ENCODE measurements around the gene PIN4. TPM values are rescaled to one million over a fixed set of nuclear protein-coding genes. Genes with fewer than 3 reads are reported as not detected.

Gene PIN4
- total RNA-seq, 1 experiment from 2014 or later: 11.5 TPM

DNA sequence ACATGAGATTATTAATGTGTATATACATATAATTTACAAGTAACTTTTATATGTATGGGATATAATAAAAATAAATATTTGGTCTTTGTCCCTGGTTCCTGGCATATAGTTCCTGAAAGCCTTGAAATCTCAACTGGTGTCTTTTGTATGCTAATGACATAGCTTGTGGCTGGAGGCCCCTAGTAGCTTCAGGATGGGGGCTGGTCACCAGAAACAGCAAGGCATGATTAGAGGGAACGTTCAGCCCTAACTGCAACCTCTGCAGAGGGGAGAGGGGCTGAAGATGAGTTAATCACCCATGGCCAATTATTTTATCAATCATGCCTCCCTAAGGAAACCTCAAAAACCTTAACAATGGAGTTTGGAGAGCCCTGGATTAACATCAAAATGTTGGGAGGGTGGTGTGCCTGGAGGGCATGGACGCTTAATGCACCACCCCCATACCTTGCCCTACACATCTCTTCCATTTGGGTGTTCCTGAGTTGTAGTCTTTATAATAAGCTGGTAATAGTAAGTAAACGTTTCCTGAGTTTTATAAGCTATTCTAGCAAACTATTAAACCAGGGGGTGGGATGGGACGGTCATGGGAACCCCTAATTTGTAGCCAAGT, 21.3 kb downstream of the PIN4 start:
- Histone ChIP-seq H3K27me3 (ENCODE audit: control insufficient read depth, insufficient read depth, low read length) (no peaks in the 10 kb centered on the region), H3K9me3 (ENCODE audit: control insufficient read depth, insufficient read depth, low read depth, low read length) (no peaks in the 10 kb centered on the region), H3K4me3 (ENCODE audit: low read depth in 2 of 2, low read length in 2 of 2) (no peak overlapping the region), H3K36me3 (ENCODE audit: control insufficient read depth, insufficient read depth, low read length) (peaks cover 5% of the 10 kb centered on the region), H3K4me1 (ENCODE audit: control insufficient read depth, insufficient read depth, low read length) (no peaks in the 10 kb centered on the region; the same call in 1 of the 2 replicates), H3K27ac (ENCODE audit: low read length) (no peak overlapping the region)
- ChIA-PET CTCF (no interaction called here), POLR2A (no interaction called here)
- ATAC-seq: no peak
- no TSS peak for BruUV-seq (replicated peaks)
- intact Hi-C loops (cut with micrococcal nuclease; ENCODE audit: unreplicated experiment) (no loop called here), in situ Hi-C loops (cut with HindIII; ENCODE audit: low pct_unique_long_range_greater_than_20kb, low sequenced_read_pairs) (no loop called here)
- no peak for TF ChIP-seq POLR2AphosphoS5 (IDR thresholded peaks at IDR 0.05; ENCODE audit: low read depth, low read length)
- TF ChIP-seq, protein P1, sequence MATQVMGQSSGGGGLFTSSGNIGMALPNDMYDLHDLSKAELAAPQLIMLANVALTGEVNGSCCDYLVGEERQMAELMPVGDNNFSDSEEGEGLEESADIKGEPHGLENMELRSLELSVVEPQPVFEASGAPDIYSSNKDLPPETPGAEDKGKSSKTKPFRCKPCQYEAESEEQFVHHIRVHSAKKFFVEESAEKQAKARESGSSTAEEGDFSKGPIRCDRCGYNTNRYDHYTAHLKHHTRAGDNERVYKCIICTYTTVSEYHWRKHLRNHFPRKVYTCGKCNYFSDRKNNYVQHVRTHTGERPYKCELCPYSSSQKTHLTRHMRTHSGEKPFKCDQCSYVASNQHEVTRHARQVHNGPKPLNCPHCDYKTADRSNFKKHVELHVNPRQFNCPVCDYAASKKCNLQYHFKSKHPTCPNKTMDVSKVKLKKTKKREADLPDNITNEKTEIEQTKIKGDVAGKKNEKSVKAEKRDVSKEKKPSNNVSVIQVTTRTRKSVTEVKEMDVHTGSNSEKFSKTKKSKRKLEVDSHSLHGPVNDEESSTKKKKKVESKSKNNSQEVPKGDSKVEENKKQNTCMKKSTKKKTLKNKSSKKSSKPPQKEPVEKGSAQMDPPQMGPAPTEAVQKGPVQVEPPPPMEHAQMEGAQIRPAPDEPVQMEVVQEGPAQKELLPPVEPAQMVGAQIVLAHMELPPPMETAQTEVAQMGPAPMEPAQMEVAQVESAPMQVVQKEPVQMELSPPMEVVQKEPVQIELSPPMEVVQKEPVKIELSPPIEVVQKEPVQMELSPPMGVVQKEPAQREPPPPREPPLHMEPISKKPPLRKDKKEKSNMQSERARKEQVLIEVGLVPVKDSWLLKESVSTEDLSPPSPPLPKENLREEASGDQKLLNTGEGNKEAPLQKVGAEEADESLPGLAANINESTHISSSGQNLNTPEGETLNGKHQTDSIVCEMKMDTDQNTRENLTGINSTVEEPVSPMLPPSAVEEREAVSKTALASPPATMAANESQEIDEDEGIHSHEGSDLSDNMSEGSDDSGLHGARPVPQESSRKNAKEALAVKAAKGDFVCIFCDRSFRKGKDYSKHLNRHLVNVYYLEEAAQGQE (IDR thresholded peaks at IDR 0.05; ENCODE audit: insufficient read depth in 1 of 2, low read depth in 2 of 2, low read length in 1 of 2): no peak
- no peak for TF ChIP-seq TCF7L2 (IDR thresholded peaks at IDR 0.05; ENCODE audit: low read depth, low read length)
- no peak for TF ChIP-seq SIN3A (IDR thresholded peaks at IDR 0.05; ENCODE audit: borderline replicate concordance, insufficient read depth, low read depth, low read length)
- TF ChIP-seq, protein P2, sequence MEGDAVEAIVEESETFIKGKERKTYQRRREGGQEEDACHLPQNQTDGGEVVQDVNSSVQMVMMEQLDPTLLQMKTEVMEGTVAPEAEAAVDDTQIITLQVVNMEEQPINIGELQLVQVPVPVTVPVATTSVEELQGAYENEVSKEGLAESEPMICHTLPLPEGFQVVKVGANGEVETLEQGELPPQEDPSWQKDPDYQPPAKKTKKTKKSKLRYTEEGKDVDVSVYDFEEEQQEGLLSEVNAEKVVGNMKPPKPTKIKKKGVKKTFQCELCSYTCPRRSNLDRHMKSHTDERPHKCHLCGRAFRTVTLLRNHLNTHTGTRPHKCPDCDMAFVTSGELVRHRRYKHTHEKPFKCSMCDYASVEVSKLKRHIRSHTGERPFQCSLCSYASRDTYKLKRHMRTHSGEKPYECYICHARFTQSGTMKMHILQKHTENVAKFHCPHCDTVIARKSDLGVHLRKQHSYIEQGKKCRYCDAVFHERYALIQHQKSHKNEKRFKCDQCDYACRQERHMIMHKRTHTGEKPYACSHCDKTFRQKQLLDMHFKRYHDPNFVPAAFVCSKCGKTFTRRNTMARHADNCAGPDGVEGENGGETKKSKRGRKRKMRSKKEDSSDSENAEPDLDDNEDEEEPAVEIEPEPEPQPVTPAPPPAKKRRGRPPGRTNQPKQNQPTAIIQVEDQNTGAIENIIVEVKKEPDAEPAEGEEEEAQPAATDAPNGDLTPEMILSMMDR (IDR thresholded peaks at IDR 0.05): no peak
- DNase-seq (ENCODE audit: low read depth, low spot score): no peak

DNA sequence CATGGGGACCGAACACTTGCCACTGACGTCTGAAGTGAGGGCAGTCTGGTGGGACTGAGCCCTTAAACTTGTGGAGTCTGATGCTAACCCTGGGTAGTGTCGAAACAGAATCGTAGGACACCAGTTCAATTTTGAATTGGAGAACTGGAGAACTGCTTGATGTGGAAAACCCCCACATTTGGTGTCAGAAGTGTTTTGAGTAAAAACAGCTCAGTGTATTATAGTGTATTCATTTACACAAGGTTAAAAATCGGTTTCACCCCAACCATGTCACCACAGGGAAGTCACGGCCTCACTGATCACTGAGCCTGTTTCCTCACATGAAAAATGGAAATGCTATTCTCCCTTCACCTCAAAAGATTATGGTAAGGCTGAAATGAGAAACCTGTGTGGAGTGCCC, 21.9 kb downstream of the PIN4 start:
- intact Hi-C loops (cut with micrococcal nuclease; ENCODE audit: unreplicated experiment): no loop called here
- Histone ChIP-seq H3K27me3 (ENCODE audit: control insufficient read depth, insufficient read depth, low read length) (no peaks in the 10 kb centered on the region), H3K9me3 (ENCODE audit: control insufficient read depth, insufficient read depth, low read depth, low read length) (no peaks in the 10 kb centered on the region), H3K36me3 (ENCODE audit: control insufficient read depth, insufficient read depth, low read length) (peaks cover 2% of the 10 kb centered on the region; the same call in 1 of the 2 replicates), H3K27ac (ENCODE audit: low read length) (no peak overlapping the region), H3K4me3 (ENCODE audit: low read depth in 2 of 2, low read length in 2 of 2) (no peak overlapping the region), H3K4me1 (ENCODE audit: control insufficient read depth, insufficient read depth, low read length) (no peaks in the 10 kb centered on the region; the same call in 1 of the 2 replicates)
- CTCF ChIA-PET: no interaction called here
- DNase-seq (ENCODE audit: low read depth, low spot score) (no peak), ATAC-seq (no peak)
- POLR2A ChIA-PET: no interaction called here
- BruUV-seq (replicated peaks): no TSS peak
- TF ChIP-seq, protein P2 (IDR thresholded peaks at IDR 0.05): no peak
- TF ChIP-seq TCF7L2 (IDR thresholded peaks at IDR 0.05; ENCODE audit: low read depth, low read length): no peak
- TF ChIP-seq, protein P1 (IDR thresholded peaks at IDR 0.05; ENCODE audit: insufficient read depth in 1 of 2, low read depth in 2 of 2, low read length in 1 of 2): no peak
- no peak for TF ChIP-seq SIN3A (IDR thresholded peaks at IDR 0.05; ENCODE audit: borderline replicate concordance, insufficient read depth, low read depth, low read length)
- TF ChIP-seq POLR2AphosphoS5 (IDR thresholded peaks at IDR 0.05; ENCODE audit: low read depth, low read length): no peak
- in situ Hi-C loops (cut with HindIII; ENCODE audit: low pct_unique_long_range_greater_than_20kb, low sequenced_read_pairs): no loop called here
